OCI-LY3 (cell line): Measurements from ENCODE around the gene SLC39A1.
A peak's percentile ranks its signal among the peaks of the same experiment; 100 is the strongest.

Experiments used
- H2AFZ ChIP-seq: fragments of 200-600, 300-600 bp; shearing (Covaris generic); 2 replicates; pipeline ENCODE4 v1.6.0; 2014; ENCODE audit warnings: antibody characterized with exemption, low read depth, low read length
- H3K27ac ChIP-seq: fragments of 200-600, 300-600 bp; sonication (generic); 2 replicates; pipeline ENCODE4 v1.5.1; 2014; ENCODE audit warnings: mild to moderate bottlenecking, low read length, moderate library complexity, mixed read lengths
- H3K27me3 ChIP-seq: fragments of 200-600, 300-600 bp; sonication (generic); 2 replicates; pipeline ENCODE4 v1.6.1; 2014; ENCODE audit warnings: low read depth, low read length, mixed read lengths
- H3K36me3 ChIP-seq: fragments of 200-600, 300-600 bp; sonication (generic); replicated peaks from 2 replicates; pipeline ENCODE3; 2014; ENCODE audit warnings: low read depth, low read length, mixed read lengths
- H3K4me1 ChIP-seq: fragments of 300-600, 200-600 bp; sonication (generic); 2 replicates; pipeline ENCODE4 v1.6.1; 2014; ENCODE audit warnings: low read length, mixed read lengths
- H3K4me2 ChIP-seq: fragments of 200-600, 300-600 bp; sonication (generic); 2 replicates; pipeline ENCODE4 v1.6.1; 2014; ENCODE audit warnings: low read length, mixed read lengths
- H3K4me3 ChIP-seq: fragments of 300-600, 200-600 bp; sonication (generic); 2 replicates; pipeline ENCODE4 v1.5.1; 2014; ENCODE audit warnings: antibody characterized with exemption, mild to moderate bottlenecking, low read length, moderate library complexity
- H3K79me2 ChIP-seq: fragments of 300-600, 200-600 bp; shearing (Covaris generic); 2 replicates; pipeline ENCODE4 v1.6.1; 2014; ENCODE audit warnings: mild to moderate bottlenecking, low read length, mixed read lengths
- H3K9ac ChIP-seq: fragments of 300-600, 200-600 bp; shearing (Covaris generic); 2 replicates; pipeline ENCODE4 v1.6.0; 2014; ENCODE audit warnings: mild to moderate bottlenecking, low read length, moderate library complexity
- H3K9me3 ChIP-seq: fragments of 200-600, 300-600 bp; shearing (Covaris generic); 2 replicates; pipeline ENCODE4 v1.6.1; 2014; ENCODE audit warnings: low read length, mixed read lengths; ENCODE audit not compliant: insufficient read depth
- H4K20me1 ChIP-seq: fragments of 200-600, 300-600 bp; sonication (generic); 2 replicates; pipeline ENCODE4 v1.6.1; 2016; ENCODE audit warnings: low read length, mixed read lengths; ENCODE audit not compliant: insufficient read depth
- CTCF ChIP-seq: fragments of 200-600, 300-600 bp; sonication (generic); IDR thresholded peaks from 2 replicates; pipeline ENCODE4 v1.5.1; 2014; ENCODE audit warnings: antibody characterized with exemption, low read length, low read depth
- EZH2phosphoT487 ChIP-seq: fragments of 200-600 bp; shearing (Covaris generic); IDR thresholded peaks from 2 replicates; pipeline ENCODE4 v1.6.1; 2018; ENCODE audit warnings: antibody characterized with exemption, mixed run types, low read depth

The SLC39A1 gene

GRCh38 chr1:153958961-153959260 lies 4.4 kb downstream of the SLC39A1 start:
- no peaks in the 10 kb centered on the region for H3K9me3 ChIP-seq
- H3K4me3 ChIP-seq: peak overlapping the region; percentile 89
- H3K27ac ChIP-seq: peak overlapping the region; percentile 12; the same call in 1 of the 2 replicates
- peaks cover 28% of the 10 kb centered on the region for H4K20me1 ChIP-seq
- no peak overlapping the region; the same call in 1 of the 2 replicates for H3K9ac ChIP-seq
- H3K4me1 ChIP-seq: peaks cover 47% of the 10 kb centered on the region
- peaks cover 53% of the 10 kb centered on the region for H3K36me3 ChIP-seq
- TF ChIP-seq EZH2phosphoT487 (no peak), CTCF (no peak)
- H3K4me2 ChIP-seq: peak overlapping the region; percentile 58
- H3K79me2 ChIP-seq: peaks cover 78% of the 10 kb centered on the region
- no peak overlapping the region for H2AFZ ChIP-seq
- H3K27me3 ChIP-seq: no peaks in the 10 kb centered on the region

GRCh38 chr1:153958111-153958960 lies 5.0 kb downstream of the SLC39A1 start, which contains the start of gene CRTC2:
Gene CRTC2, minus strand, starts transcription at chr1:153958612. Its CDS starts 115 bp downstream, at chr1:153958497.
- Histone ChIP-seq H3K9me3 (no peaks in the 10 kb centered on the region), H3K27ac (peak within 1 kb of the TSS; percentile 91), H3K4me1 (peaks cover 46% of the 10 kb centered on the region), H3K4me2 (peak within 1 kb of the TSS; percentile 94), H3K9ac (peak within 1 kb of the TSS; percentile 96), H3K79me2 (peaks cover 81% of the 10 kb centered on the region), H3K36me3 (peaks cover 59% of the 10 kb centered on the region), H2AFZ (peak within 1 kb of the TSS; percentile 19; the same call in 1 of the 2 replicates), H3K4me3 (peak within 1 kb of the TSS; percentile 89), H4K20me1 (peaks cover 34% of the 10 kb centered on the region), H3K27me3 (no peaks in the 10 kb centered on the region)
- TF ChIP-seq EZH2phosphoT487 (no peak), CTCF (no peak; the same call in 1 of the 2 replicates)

GRCh38 chr1:153957744-153958110 lies 5.6 kb downstream of the SLC39A1 start:
- Histone ChIP-seq H3K9ac (peak overlapping the region; percentile 96), H3K9me3 (no peaks in the 10 kb centered on the region), H3K79me2 (peaks cover 78% of the 10 kb centered on the region), H3K4me2 (peak overlapping the region; percentile 94), H3K4me3 (peak overlapping the region; percentile 89), H3K36me3 (peaks cover 61% of the 10 kb centered on the region), H3K4me1 (peaks cover 46% of the 10 kb centered on the region), H3K27ac (peak overlapping the region; percentile 91), H2AFZ (0 out of 2 replicates have a peak overlapping the region, but pooled peaks have one; percentile 19), H3K27me3 (no peaks in the 10 kb centered on the region), H4K20me1 (peaks cover 36% of the 10 kb centered on the region)
- no peak for TF ChIP-seq EZH2phosphoT487
- TF ChIP-seq CTCF: no peak

GRCh38 chr1:153956997-153957715 lies 6.2 kb downstream of the SLC39A1 start:
- H3K79me2 ChIP-seq: peaks cover 78% of the 10 kb centered on the region
- peak overlapping the region; percentile 96 for H3K9ac ChIP-seq
- peaks cover 66% of the 10 kb centered on the region for H3K36me3 ChIP-seq

More at GRCh38 chr1:153956997-153957715, 6.2 kb downstream of the SLC39A1 start:
- no peaks in the 10 kb centered on the region for H3K9me3 ChIP-seq
- TF ChIP-seq CTCF (no peak), EZH2phosphoT487 (no peak)
- no peaks in the 10 kb centered on the region for H3K27me3 ChIP-seq
- H3K4me2 ChIP-seq: peak overlapping the region; percentile 94
- peak overlapping the region; percentile 89 for H3K4me3 ChIP-seq
- peaks cover 42% of the 10 kb centered on the region for H4K20me1 ChIP-seq
- peaks cover 42% of the 10 kb centered on the region for H3K4me1 ChIP-seq
- H3K27ac ChIP-seq: peak overlapping the region; percentile 91
- H2AFZ ChIP-seq: no peak overlapping the region
